Measurements from ENCODE around the gene KCNG2.

KCNG2 gene

GRCh38 chr18:79799619-79800370 lies 2.1 kb downstream of the KCNG2 start:
- DNase-seq (ENCODE audit: low read depth) = no peak

GRCh38 chr18:79800371-79801180 lies 2.8 kb downstream of the KCNG2 start:
- no peak for DNase-seq (ENCODE audit: low read depth)

- no peak for DNase-seq (ENCODE audit: low read depth)
Observed at GRCh38 chr18:79801217-79801616, 3.5 kb downstream of the KCNG2 start.

- no peak for DNase-seq (ENCODE audit: low read depth)
Observed at GRCh38 chr18:79801641-79802040, 3.9 kb downstream of the KCNG2 start.

GRCh38 chr18:79802298-79802697 lies 4.6 kb downstream of the KCNG2 start:
- no peak for DNase-seq (ENCODE audit: low read depth)

- DNase-seq (ENCODE audit: low read depth) = no peak
Observed at GRCh38 chr18:79803611-79804051, 5.9 kb downstream of the KCNG2 start.

GRCh38 chr18:79804130-79804787 lies 6.5 kb downstream of the KCNG2 start:
- DNase-seq (ENCODE audit: low read depth) = no peak

GRCh38 chr18:79805211-79805887 lies 7.6 kb downstream of the KCNG2 start:
- no peak for DNase-seq (ENCODE audit: low read depth)

GRCh38 chr18:79805926-79806487 lies 8.3 kb downstream of the KCNG2 start:
- DNase-seq (ENCODE audit: low read depth) = no peak

- no peak for DNase-seq (ENCODE audit: low read depth)
Observed at GRCh38 chr18:79806976-79807841, 9.5 kb downstream of the KCNG2 start.

GRCh38 chr18:79809482-79810192 lies 11.9 kb downstream of the KCNG2 start:
- DNase-seq (ENCODE audit: low read depth) = no peak

GRCh38 chr18:79812052-79812451 lies 14.3 kb downstream of the KCNG2 start:
- DNase-seq (ENCODE audit: low read depth) = no peak

- no peak for DNase-seq (ENCODE audit: low read depth)
Observed at GRCh38 chr18:79814373-79814772, 16.6 kb downstream of the KCNG2 start.

GRCh38 chr18:79815657-79816056 lies 17.9 kb downstream of the KCNG2 start:
- no peak for DNase-seq (ENCODE audit: low read depth)

- no peak for DNase-seq (ENCODE audit: low read depth)
Observed at GRCh38 chr18:79816092-79816491, 18.4 kb downstream of the KCNG2 start.

GRCh38 chr18:79816981-79817606 lies 19.4 kb downstream of the KCNG2 start:
- no peak for DNase-seq (ENCODE audit: low read depth)

- no peak for DNase-seq (ENCODE audit: low read depth)
Observed at GRCh38 chr18:79817607-79817998, 19.9 kb downstream of the KCNG2 start.

GRCh38 chr18:79818036-79818435 lies 20.3 kb downstream of the KCNG2 start:
- DNase-seq (ENCODE audit: low read depth) = no peak

- no peak for DNase-seq (ENCODE audit: low read depth)
Observed at GRCh38 chr18:79818631-79819030, 20.9 kb downstream of the KCNG2 start.
